HepG2 (cell line): Measurements from ENCODE around the gene ECSIT. TPM values are rescaled to one million over a fixed set of nuclear protein-coding genes. Genes with fewer than 3 reads are reported as not detected.
A peak's percentile ranks its signal among the peaks of the same experiment; 100 is the strongest.

ENCODE experiments used
- ARHGAP35 ChIP-seq: sonication (generic); formaldehyde crosslinking; IDR thresholded peaks from 2 replicates; pipeline ENCODE4 v1.9.0; 2022; ENCODE audit warnings: mild to moderate bottlenecking, inconsistent platforms, moderate library complexity, missing genetic modification reagents, borderline replicate concordance
- DNMT3B ChIP-seq: conservative IDR thresholded peaks from 2 replicates; pipeline ENCODE4 v1.6.1; 2016; ENCODE audit warnings: missing biosample characterization, control low read depth
- FOSL1 ChIP-seq: sonication (generic); formaldehyde crosslinking; IDR thresholded peaks from 2 replicates; pipeline ENCODE4 v1.9.0; 2021; ENCODE audit warnings: missing genetic modification reagents, borderline replicate concordance
- HNRNPK ChIP-seq: fragments of 200-400 bp; formaldehyde crosslinking; IDR thresholded peaks from 2 replicates; pipeline ENCODE4 v1.6.1; 2018; ENCODE audit warnings: low read length, low read depth, moderate library complexity, mild to moderate bottlenecking; ENCODE audit not compliant: poor library complexity, severe bottlenecking
- ISL2 ChIP-seq: sonication (generic); formaldehyde crosslinking; IDR thresholded peaks from 2 replicates; pipeline ENCODE4 v1.5.0; 2020; ENCODE audit warnings: missing genetic modification reagents
- MTA3 ChIP-seq: sonication (generic); formaldehyde crosslinking; IDR thresholded peaks from 2 replicates; pipeline ENCODE4 v1.4.0; 2020; ENCODE audit warnings: missing genetic modification reagents
- PLSCR1 ChIP-seq: sonication (generic); formaldehyde crosslinking; IDR thresholded peaks from 2 replicates; pipeline ENCODE4 v1.5.0; 2020; ENCODE audit warnings: missing genetic modification reagents, mild to moderate bottlenecking, borderline replicate concordance
- SMYD3 ChIP-seq: sonication (generic); formaldehyde crosslinking; IDR thresholded peaks from 2 replicates; pipeline ENCODE4 v1.8.1; 2023; ENCODE audit warnings: mild to moderate bottlenecking, missing genetic modification reagents
- ZNF136 ChIP-seq: sonication (generic); formaldehyde crosslinking; IDR thresholded peaks from 2 replicates; pipeline ENCODE4 v1.8.1; 2022; ENCODE audit warnings: low read depth, mild to moderate bottlenecking, moderate library complexity, missing genetic modification reagents
- ZNF430 ChIP-seq: sonication (generic); formaldehyde crosslinking; IDR thresholded peaks from 2 replicates; pipeline ENCODE4 v1.9.0; 2021; ENCODE audit warnings: mild to moderate bottlenecking, missing genetic modification reagents
- ZNF563 ChIP-seq: sonication (generic); formaldehyde crosslinking; IDR thresholded peaks from 2 replicates; pipeline ENCODE4 v1.8.0; 2022; ENCODE audit warnings: mild to moderate bottlenecking, moderate library complexity, missing genetic modification reagents
- ZNF629 ChIP-seq: sonication (generic); formaldehyde crosslinking; conservative IDR thresholded peaks from 2 replicates; pipeline ENCODE4 v1.5.0; 2020; ENCODE audit warnings: missing genetic modification reagents
- ZNF776 ChIP-seq: sonication (generic); formaldehyde crosslinking; IDR thresholded peaks from 2 replicates; pipeline ENCODE4 v1.4.0; 2020; ENCODE audit warnings: mild to moderate bottlenecking, missing genetic modification reagents
- polyA plus RNA-seq, 8 experiments: library from polyadenylated mRNA; depleted of rRNA in 3 of 8; stranded (reverse) in 7 of 8; unstranded in 1 of 8; fragments of >200 nt; fragmentation: Illumina TruSeq in 4 of 8; extraction: Trizol in 4 of 8; gene quantifications; 2 replicates each; pipeline versions ENCODE4 v1.2.1 to v1.2.3, GENCODE V29; 2011 to 2016; ENCODE audit warnings: low read depth in 4 of 8, missing spikeins in 1 of 8, mixed read lengths in 1 of 8; ENCODE audit not compliant: insufficient read depth in 1 of 8
- total RNA-seq, 5 experiments: library from RNA; depleted of rRNA; stranded (reverse); fragments of >200 nt; fragmentation: Illumina TruSeq; extraction: Trizol; gene quantifications; 2 replicates each; pipeline ENCODE4 v1.2.3, GENCODE V29; 2016; ENCODE audit warnings: low read depth in 1 of 5
- TF ChIP-seq, protein P1 (sequence below): sonication (generic); formaldehyde crosslinking; conservative IDR thresholded peaks from 2 replicates; pipeline ENCODE4 v1.8.0; 2022; ENCODE audit warnings: missing genetic modification reagents
- TF ChIP-seq, protein P2 (sequence below): sonication (generic); formaldehyde crosslinking; IDR thresholded peaks from 2 replicates; pipeline ENCODE4 v1.9.0; 2021; ENCODE audit warnings: mild to moderate bottlenecking, missing genetic modification reagents
- TF ChIP-seq, protein P3 (sequence below): sonication (generic); formaldehyde crosslinking; conservative IDR thresholded peaks from 2 replicates; pipeline ENCODE4 v1.8.0; 2022; ENCODE audit warnings: low read depth, missing genetic modification reagents

Gene ECSIT
- total and polyA plus RNA-seq, 2 of the 13 experiments (the other 11 are each of a cell fraction or from before 2014, with no cell fraction given) = 36.4 to 62.3 TPM

GRCh38 chr19:11482384-11483050, 46.4 kb downstream of the ECSIT start (continued):
- TF ChIP-seq, protein P1, sequence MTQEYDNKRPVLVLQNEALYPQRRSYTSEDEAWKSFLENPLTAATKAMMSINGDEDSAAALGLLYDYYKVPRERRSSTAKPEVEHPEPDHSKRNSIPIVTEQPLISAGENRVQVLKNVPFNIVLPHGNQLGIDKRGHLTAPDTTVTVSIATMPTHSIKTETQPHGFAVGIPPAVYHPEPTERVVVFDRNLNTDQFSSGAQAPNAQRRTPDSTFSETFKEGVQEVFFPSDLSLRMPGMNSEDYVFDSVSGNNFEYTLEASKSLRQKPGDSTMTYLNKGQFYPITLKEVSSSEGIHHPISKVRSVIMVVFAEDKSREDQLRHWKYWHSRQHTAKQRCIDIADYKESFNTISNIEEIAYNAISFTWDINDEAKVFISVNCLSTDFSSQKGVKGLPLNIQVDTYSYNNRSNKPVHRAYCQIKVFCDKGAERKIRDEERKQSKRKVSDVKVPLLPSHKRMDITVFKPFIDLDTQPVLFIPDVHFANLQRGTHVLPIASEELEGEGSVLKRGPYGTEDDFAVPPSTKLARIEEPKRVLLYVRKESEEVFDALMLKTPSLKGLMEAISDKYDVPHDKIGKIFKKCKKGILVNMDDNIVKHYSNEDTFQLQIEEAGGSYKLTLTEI (CRISPR knock-in tag) = no peak
- TF ChIP-seq ARHGAP35 (CRISPR knock-in tag) (peak; percentile 48; the same call in 1 of the 2 replicates), ISL2 (CRISPR knock-in tag) (peak; percentile 69), FOSL1 (CRISPR knock-in tag) (no peak), MTA3 (no peak), SMYD3 (CRISPR knock-in tag) (peak; percentile 46; the same call in 1 of the 2 replicates), HNRNPK (peak; percentile 51), ZNF430 (CRISPR knock-in tag) (peak; percentile 64), ZNF563 (CRISPR knock-in tag) (no peak; the same call in 1 of the 2 replicates), ZNF136 (CRISPR knock-in tag) (no peak), DNMT3B (CRISPR knock-in tag) (0 out of 2 replicates have a peak, but pooled peaks have one; percentile 69), ZNF776 (CRISPR knock-in tag) (0 out of 2 replicates have a peak, but pooled peaks have one; percentile 37), ZNF629 (peak; percentile 100), PLSCR1 (CRISPR knock-in tag) (peak; percentile 68; the same call in 1 of the 2 replicates)
- TF ChIP-seq, protein P2, sequence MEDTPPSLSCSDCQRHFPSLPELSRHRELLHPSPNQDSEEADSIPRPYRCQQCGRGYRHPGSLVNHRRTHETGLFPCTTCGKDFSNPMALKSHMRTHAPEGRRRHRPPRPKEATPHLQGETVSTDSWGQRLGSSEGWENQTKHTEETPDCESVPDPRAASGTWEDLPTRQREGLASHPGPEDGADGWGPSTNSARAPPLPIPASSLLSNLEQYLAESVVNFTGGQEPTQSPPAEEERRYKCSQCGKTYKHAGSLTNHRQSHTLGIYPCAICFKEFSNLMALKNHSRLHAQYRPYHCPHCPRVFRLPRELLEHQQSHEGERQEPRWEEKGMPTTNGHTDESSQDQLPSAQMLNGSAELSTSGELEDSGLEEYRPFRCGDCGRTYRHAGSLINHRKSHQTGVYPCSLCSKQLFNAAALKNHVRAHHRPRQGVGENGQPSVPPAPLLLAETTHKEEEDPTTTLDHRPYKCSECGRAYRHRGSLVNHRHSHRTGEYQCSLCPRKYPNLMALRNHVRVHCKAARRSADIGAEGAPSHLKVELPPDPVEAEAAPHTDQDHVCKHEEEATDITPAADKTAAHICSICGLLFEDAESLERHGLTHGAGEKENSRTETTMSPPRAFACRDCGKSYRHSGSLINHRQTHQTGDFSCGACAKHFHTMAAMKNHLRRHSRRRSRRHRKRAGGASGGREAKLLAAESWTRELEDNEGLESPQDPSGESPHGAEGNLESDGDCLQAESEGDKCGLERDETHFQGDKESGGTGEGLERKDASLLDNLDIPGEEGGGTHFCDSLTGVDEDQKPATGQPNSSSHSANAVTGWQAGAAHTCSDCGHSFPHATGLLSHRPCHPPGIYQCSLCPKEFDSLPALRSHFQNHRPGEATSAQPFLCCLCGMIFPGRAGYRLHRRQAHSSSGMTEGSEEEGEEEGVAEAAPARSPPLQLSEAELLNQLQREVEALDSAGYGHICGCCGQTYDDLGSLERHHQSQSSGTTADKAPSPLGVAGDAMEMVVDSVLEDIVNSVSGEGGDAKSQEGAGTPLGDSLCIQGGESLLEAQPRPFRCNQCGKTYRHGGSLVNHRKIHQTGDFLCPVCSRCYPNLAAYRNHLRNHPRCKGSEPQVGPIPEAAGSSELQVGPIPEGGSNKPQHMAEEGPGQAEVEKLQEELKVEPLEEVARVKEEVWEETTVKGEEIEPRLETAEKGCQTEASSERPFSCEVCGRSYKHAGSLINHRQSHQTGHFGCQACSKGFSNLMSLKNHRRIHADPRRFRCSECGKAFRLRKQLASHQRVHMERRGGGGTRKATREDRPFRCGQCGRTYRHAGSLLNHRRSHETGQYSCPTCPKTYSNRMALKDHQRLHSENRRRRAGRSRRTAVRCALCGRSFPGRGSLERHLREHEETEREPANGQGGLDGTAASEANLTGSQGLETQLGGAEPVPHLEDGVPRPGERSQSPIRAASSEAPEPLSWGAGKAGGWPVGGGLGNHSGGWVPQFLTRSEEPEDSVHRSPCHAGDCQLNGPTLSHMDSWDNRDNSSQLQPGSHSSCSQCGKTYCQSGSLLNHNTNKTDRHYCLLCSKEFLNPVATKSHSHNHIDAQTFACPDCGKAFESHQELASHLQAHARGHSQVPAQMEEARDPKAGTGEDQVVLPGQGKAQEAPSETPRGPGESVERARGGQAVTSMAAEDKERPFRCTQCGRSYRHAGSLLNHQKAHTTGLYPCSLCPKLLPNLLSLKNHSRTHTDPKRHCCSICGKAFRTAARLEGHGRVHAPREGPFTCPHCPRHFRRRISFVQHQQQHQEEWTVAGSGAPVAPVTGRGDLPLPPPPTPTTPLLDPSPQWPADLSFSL = no peak
- TF ChIP-seq, protein P3, sequence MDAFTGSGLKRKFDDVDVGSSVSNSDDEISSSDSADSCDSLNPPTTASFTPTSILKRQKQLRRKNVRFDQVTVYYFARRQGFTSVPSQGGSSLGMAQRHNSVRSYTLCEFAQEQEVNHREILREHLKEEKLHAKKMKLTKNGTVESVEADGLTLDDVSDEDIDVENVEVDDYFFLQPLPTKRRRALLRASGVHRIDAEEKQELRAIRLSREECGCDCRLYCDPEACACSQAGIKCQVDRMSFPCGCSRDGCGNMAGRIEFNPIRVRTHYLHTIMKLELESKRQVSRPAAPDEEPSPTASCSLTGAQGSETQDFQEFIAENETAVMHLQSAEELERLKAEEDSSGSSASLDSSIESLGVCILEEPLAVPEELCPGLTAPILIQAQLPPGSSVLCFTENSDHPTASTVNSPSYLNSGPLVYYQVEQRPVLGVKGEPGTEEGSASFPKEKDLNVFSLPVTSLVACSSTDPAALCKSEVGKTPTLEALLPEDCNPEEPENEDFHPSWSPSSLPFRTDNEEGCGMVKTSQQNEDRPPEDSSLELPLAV = no peak
